Kidney epithelial cell (primary cell): ENCODE measurements around the gene C1orf87. TPM values are rescaled to one million over a fixed set of nuclear protein-coding genes. Genes with fewer than 3 reads are reported as not detected.

Experiments used
- DNase-seq: peaks from one replicate; pipeline ENCODE4 v3.0.0-alpha.2; 2010; ENCODE audit warnings: low read depth
- H3K27me3 ChIP-seq: 2 replicates; pipeline ENCODE4 v1.6.0; 2011; ENCODE audit warnings: low read length; ENCODE audit not compliant: control insufficient read depth, insufficient read depth
- H3K36me3 ChIP-seq: 2 replicates; pipeline ENCODE4 v1.5.1; 2011; ENCODE audit warnings: low read length; ENCODE audit not compliant: control insufficient read depth, insufficient read depth
- H3K4me3 ChIP-seq: 2 replicates; pipeline ENCODE4 v1.5.1; 2011; ENCODE audit warnings: low read depth, mild to moderate bottlenecking, control low read depth, low read length
- CTCF ChIP-seq: IDR thresholded peaks from 2 replicates; pipeline ENCODE4 v1.5.1; 2011; ENCODE audit warnings: mild to moderate bottlenecking, moderate library complexity, low read length, control low read depth, inconsistent platforms; ENCODE audit not compliant: insufficient read depth, poor library complexity, severe bottlenecking
- total RNA-seq: library from RNA; depleted of rRNA; stranded (reverse); fragments of >200 nt; gene quantifications from 2 replicates; pipeline ENCODE4 v1.2.3, GENCODE V29; 2015

The C1orf87 gene
- total RNA-seq, 1 donor from 2014 or later: not detected

- no peaks in the 10 kb centered on the region for H3K27me3 ChIP-seq
- TF ChIP-seq CTCF: no peak
- H3K4me3 ChIP-seq: no peak overlapping the region
- no peaks in the 10 kb centered on the region for H3K36me3 ChIP-seq
- no peak for DNase-seq
Observed at GRCh38 chr1:60031146-60031545, 42.4 kb downstream of the C1orf87 start.

GRCh38 chr1:60025552-60025951, 48.0 kb downstream of the C1orf87 start:
- Histone ChIP-seq H3K36me3 (no peaks in the 10 kb centered on the region), H3K27me3 (no peaks in the 10 kb centered on the region), H3K4me3 (no peak overlapping the region)
- DNase-seq: no peak
- TF ChIP-seq CTCF: no peak

DNA sequence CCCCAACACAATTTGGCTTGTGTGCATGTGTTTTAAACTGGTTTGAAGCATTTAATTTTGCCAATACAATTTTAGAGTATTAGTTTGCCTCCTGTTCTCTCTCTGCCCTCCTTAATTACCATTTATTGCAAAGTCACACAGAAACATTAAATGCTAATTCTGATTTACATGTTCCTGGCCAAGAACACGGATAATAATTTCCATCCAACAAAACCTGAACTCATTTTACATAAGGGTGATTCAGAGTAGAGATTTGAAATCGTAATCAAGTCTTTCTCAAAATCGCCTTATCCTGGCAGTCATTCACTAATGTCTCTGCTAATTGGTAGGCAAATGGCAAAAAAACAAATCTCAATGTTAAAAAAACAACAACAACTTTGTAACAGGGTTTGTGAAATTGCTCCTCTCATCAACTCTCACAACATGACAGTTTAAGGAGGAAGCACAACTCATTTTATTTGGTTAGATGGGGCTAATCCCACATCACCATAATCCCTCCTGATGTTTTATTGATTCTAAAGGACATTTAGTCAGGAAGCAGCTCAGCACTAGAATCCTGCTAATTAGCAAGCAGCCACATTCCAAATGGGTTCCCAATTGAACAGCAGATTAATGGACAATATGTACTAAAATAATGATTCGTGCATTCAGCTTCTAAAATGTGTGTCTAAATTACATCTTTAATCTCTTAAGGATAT, 55.9 kb downstream of the C1orf87 start:
- no peak for TF ChIP-seq CTCF
- DNase-seq: no peak

GRCh38 chr1:60010690-60011089, 62.9 kb downstream of the C1orf87 start:
- no peak for TF ChIP-seq CTCF
- no peaks in the 10 kb centered on the region for H3K27me3 ChIP-seq
- H3K36me3 ChIP-seq: no peaks in the 10 kb centered on the region
- DNase-seq: no peak
- H3K4me3 ChIP-seq: no peak overlapping the region

More for the DNA sequence above, 55.9 kb downstream of the C1orf87 start:
- no peaks in the 10 kb centered on the region for H3K36me3 ChIP-seq
- no peak overlapping the region for H3K4me3 ChIP-seq
- H3K27me3 ChIP-seq: no peaks in the 10 kb centered on the region

- no peaks in the 10 kb centered on the region for H3K36me3 ChIP-seq
- DNase-seq: no peak
- H3K27me3 ChIP-seq: no peaks in the 10 kb centered on the region
- no peak for TF ChIP-seq CTCF
- H3K4me3 ChIP-seq: no peak overlapping the region
Observed at GRCh38 chr1:60008500-60008899, 65.1 kb downstream of the C1orf87 start.

DNA sequence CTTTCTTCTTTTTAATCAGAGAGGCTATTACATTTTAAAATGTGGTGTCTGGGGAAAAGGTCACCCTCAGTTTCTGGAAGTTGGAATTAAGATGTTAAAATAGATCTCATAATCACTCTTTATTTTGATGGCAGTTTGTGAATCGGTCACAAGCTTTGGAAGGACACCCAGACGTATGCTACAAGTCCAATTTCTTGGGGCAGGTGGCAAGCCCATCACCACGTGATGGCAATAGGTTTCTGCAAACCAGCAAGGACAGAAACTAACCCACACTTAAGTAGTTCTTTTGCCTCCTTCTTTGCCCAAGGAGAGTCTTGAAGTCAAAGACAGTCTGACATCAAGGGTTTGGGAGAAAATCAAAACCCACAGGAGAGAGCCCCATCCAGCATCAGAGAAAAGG, 72.9 kb downstream of the C1orf87 start:
- no peaks in the 10 kb centered on the region for H3K27me3 ChIP-seq

More for the DNA sequence above, 72.9 kb downstream of the C1orf87 start:
- TF ChIP-seq CTCF: no peak
- DNase-seq: no peak
- Histone ChIP-seq H3K4me3 (no peak overlapping the region), H3K36me3 (no peaks in the 10 kb centered on the region)
